Mesendoderm (in vitro differentiated cells): ENCODE measurements around the gene FBH1.
"Not testable (repeated sequence)": the region's sequence is repeated elsewhere in the genome, so short reads cannot be mapped to it uniquely, and the experiment has no call there.

Experiments used
- DNase-seq: peaks from one replicate; pipeline ENCODE4 v3.0.0; 2013
- H2AK5ac ChIP-seq: 2 replicates; pipeline ENCODE4 v1.6.1; 2013; ENCODE audit warnings: low read length, inconsistent platforms
- H2BK120ac ChIP-seq: 2 replicates; pipeline ENCODE4 v1.6.1; 2013; ENCODE audit warnings: low read depth, mild to moderate bottlenecking, low read length, moderate library complexity, mixed read lengths
- H2BK15ac ChIP-seq: replicated peaks from 2 replicates; pipeline ENCODE4 v1.6.1; 2013; ENCODE audit warnings: low read depth, mild to moderate bottlenecking, moderate library complexity
- H2BK5ac ChIP-seq: 2 replicates; pipeline ENCODE4 v1.6.1; 2013; ENCODE audit warnings: low read length, inconsistent platforms
- H3K18ac ChIP-seq: 2 replicates; pipeline ENCODE4 v1.6.1; 2013; ENCODE audit warnings: mild to moderate bottlenecking, low read length, mixed read lengths
- H3K23ac ChIP-seq: one replicate; pipeline ENCODE4 v1.6.1; 2013; ENCODE audit warnings: low read length
- H3K27ac ChIP-seq: 2 replicates; pipeline ENCODE4 v1.5.1; 2013; ENCODE audit warnings: low read depth, mild to moderate bottlenecking, inconsistent platforms, low read length, moderate library complexity
- H3K27me3 ChIP-seq: 2 replicates; pipeline ENCODE4 v1.6.1; 2013; ENCODE audit warnings: low read length, control low read depth, mild to moderate bottlenecking, inconsistent platforms; ENCODE audit not compliant: insufficient read depth, poor library complexity
- H3K36me3 ChIP-seq: 2 replicates; pipeline ENCODE4 v1.6.1; 2013; ENCODE audit warnings: low read length, inconsistent platforms; ENCODE audit not compliant: control insufficient read depth, insufficient read depth
- H3K4ac ChIP-seq: one replicate; pipeline ENCODE4 v1.6.1; 2013; ENCODE audit warnings: low read depth, mild to moderate bottlenecking, low read length, moderate library complexity
- H3K4me1 ChIP-seq: 2 replicates; pipeline ENCODE4 v1.6.1; 2013; ENCODE audit warnings: low read depth, low read length, inconsistent platforms; ENCODE audit not compliant: control insufficient read depth
- H3K4me2 ChIP-seq: 2 replicates; pipeline ENCODE4 v1.6.1; 2013; ENCODE audit warnings: low read length
- H3K4me3 ChIP-seq: 2 replicates; pipeline ENCODE4 v1.5.1; 2013; ENCODE audit warnings: mild to moderate bottlenecking, low read length
- H3K56ac ChIP-seq: one replicate; pipeline ENCODE4 v1.6.1; 2013; ENCODE audit warnings: low read length
- H3K79me1 ChIP-seq: 2 replicates; pipeline ENCODE4 v1.6.1; 2013; ENCODE audit warnings: low read length, inconsistent platforms
- H3K79me2 ChIP-seq: 2 replicates; pipeline ENCODE4 v1.6.1; 2013; ENCODE audit warnings: mild to moderate bottlenecking, low read length; ENCODE audit not compliant: control insufficient read depth, insufficient read depth
- H3K9ac ChIP-seq: 2 replicates; pipeline ENCODE4 v1.6.1; 2013; ENCODE audit warnings: low read length, inconsistent platforms
- H4K5ac ChIP-seq: one replicate; pipeline ENCODE4 v1.6.1; 2013; ENCODE audit warnings: low read length
- H4K8ac ChIP-seq: one replicate; pipeline ENCODE4 v1.6.1; 2013; ENCODE audit warnings: low read depth, mild to moderate bottlenecking, control low read depth, low read length, moderate library complexity
- WGBS: extraction: QIAGEN DNeasy Blood & Tissue Kit; methylation state at CpG from one replicate; pipeline ENCODE4 v1.1.7; 2013; ENCODE audit warnings: low lambda C conversion rate, missing lambda C conversion rate; ENCODE audit not compliant: insufficient coverage; ENCODE audit errors: extremely low coverage; 5-methylcytosine and 5-hydroxymethylcytosine counted together

FBH1 gene

GRCh38 chr10:5962358-5962940 lies 72.4 kb downstream of the FBH1 start:
- not testable (repeated sequence) for H3K4me3 ChIP-seq, H3K9ac ChIP-seq, H2BK15ac ChIP-seq, H3K27ac ChIP-seq, H3K79me1 ChIP-seq, H3K56ac ChIP-seq, H3K27me3 ChIP-seq, H2BK5ac ChIP-seq, H2AK5ac ChIP-seq, H3K18ac ChIP-seq, H3K79me2 ChIP-seq, DNase-seq, H2BK120ac ChIP-seq, H3K4me2 ChIP-seq, H3K4me1 ChIP-seq, H4K5ac ChIP-seq, H3K23ac ChIP-seq, H3K4ac ChIP-seq, H3K36me3 ChIP-seq, H4K8ac ChIP-seq
- WGBS, result no CpG with 5 or more reads among the region's 10 CpGs

DNA sequence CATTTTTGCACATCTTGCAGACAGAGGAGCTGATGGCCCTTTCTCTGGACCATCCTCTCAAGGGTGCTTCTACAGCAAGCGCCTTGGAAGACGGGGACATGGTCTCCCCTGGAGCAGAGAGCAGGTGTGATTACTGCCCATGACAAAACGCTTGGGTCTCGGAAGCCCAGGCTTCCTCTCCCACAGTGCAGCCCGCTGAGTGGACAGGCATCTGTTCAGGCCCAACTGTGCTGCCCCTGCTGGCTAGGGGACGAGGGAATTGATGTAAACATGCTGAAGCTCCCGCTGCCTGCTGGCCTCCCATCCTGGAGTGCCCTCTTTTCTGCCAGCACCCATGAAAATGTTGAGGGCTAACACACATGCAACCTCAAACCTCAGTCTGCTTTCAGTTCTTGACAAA lies 73.0 kb downstream of the FBH1 start:
- Histone ChIP-seq H3K4me1 (no peaks in the 10 kb centered on the region), H3K27me3 (no peaks in the 10 kb centered on the region), H2BK5ac (no peak overlapping the region), H3K23ac (no peak overlapping the region), H3K18ac (no peak overlapping the region), H3K4ac (no peak overlapping the region), H3K4me2 (no peak overlapping the region), H3K79me2 (no peaks in the 10 kb centered on the region), H3K79me1 (no peaks in the 10 kb centered on the region), H2AK5ac (no peak overlapping the region), H4K5ac (no peak overlapping the region), H3K36me3 (no peaks in the 10 kb centered on the region), H4K8ac (no peak overlapping the region), H2BK15ac (no peak overlapping the region), H3K56ac (no peak overlapping the region), H3K4me3 (no peak overlapping the region), H3K27ac (no peak overlapping the region), H2BK120ac (no peak overlapping the region), H3K9ac (no peak overlapping the region)
- DNase-seq, result no peak
- WGBS, result no CpG with 5 or more reads among the region's 7 CpGs

- H3K9ac ChIP-seq, result no peak overlapping the region
- no peak overlapping the region for H2BK120ac ChIP-seq
- H3K18ac ChIP-seq, result no peak overlapping the region
- H3K4ac ChIP-seq, result no peak overlapping the region
- WGBS, result no CpG with 5 or more reads among the region's 10 CpGs
- H3K56ac ChIP-seq, result no peak overlapping the region
- no peaks in the 10 kb centered on the region for H3K79me2 ChIP-seq
- DNase-seq, result no peak
- no peaks in the 10 kb centered on the region for H3K79me1 ChIP-seq
- H2AK5ac ChIP-seq, result no peak overlapping the region
- no peak overlapping the region for H3K23ac ChIP-seq
- no peak overlapping the region for H3K27ac ChIP-seq
- no peak overlapping the region for H2BK15ac ChIP-seq
- no peak overlapping the region for H3K4me3 ChIP-seq
- no peak overlapping the region for H2BK5ac ChIP-seq
- H3K27me3 ChIP-seq, result no peaks in the 10 kb centered on the region
- no peaks in the 10 kb centered on the region for H3K4me1 ChIP-seq
- no peak overlapping the region for H4K5ac ChIP-seq
- H3K36me3 ChIP-seq, result no peaks in the 10 kb centered on the region
- no peak overlapping the region for H4K8ac ChIP-seq
- H3K4me2 ChIP-seq, result no peak overlapping the region
Observed at GRCh38 chr10:5963591-5963990, 73.5 kb downstream of the FBH1 start.

GRCh38 chr10:5964736-5965135 lies 74.7 kb downstream of the FBH1 start:
- Histone ChIP-seq H3K27ac (no peak overlapping the region), H3K79me2 (no peaks in the 10 kb centered on the region), H3K4me1 (no peaks in the 10 kb centered on the region), H3K18ac (no peak overlapping the region), H3K9ac (no peak overlapping the region), H2BK15ac (no peak overlapping the region), H4K5ac (no peak overlapping the region), H3K4me2 (no peak overlapping the region), H4K8ac (no peak overlapping the region), H3K27me3 (no peaks in the 10 kb centered on the region), H3K4ac (no peak overlapping the region), H3K56ac (no peak overlapping the region), H3K4me3 (no peak overlapping the region), H2AK5ac (no peak overlapping the region), H3K23ac (no peak overlapping the region), H3K36me3 (no peaks in the 10 kb centered on the region), H2BK5ac (no peak overlapping the region), H3K79me1 (no peaks in the 10 kb centered on the region), H2BK120ac (no peak overlapping the region)
- no peak for DNase-seq
- no CpG with 5 or more reads among the region's 13 CpGs for WGBS

- Histone ChIP-seq H2BK120ac (no peak overlapping the region), H3K4ac (no peak overlapping the region), H3K4me1 (no peaks in the 10 kb centered on the region), H2BK15ac (no peak overlapping the region), H3K79me2 (no peaks in the 10 kb centered on the region), H3K18ac (no peak overlapping the region), H3K36me3 (no peaks in the 10 kb centered on the region), H2BK5ac (no peak overlapping the region), H3K23ac (no peak overlapping the region), H3K79me1 (no peaks in the 10 kb centered on the region), H3K4me3 (no peak overlapping the region), H4K5ac (no peak overlapping the region), H3K9ac (no peak overlapping the region), H4K8ac (no peak overlapping the region), H3K27me3 (no peaks in the 10 kb centered on the region), H3K56ac (no peak overlapping the region), H2AK5ac (no peak overlapping the region), H3K27ac (no peak overlapping the region), H3K4me2 (no peak overlapping the region)
- DNase-seq, result no peak
- no CpG with 5 or more reads among the region's 8 CpGs for WGBS
Observed at GRCh38 chr10:5965266-5965665, 75.2 kb downstream of the FBH1 start.

GRCh38 chr10:5968037-5968680 lies 78.1 kb downstream of the FBH1 start:
- Histone ChIP-seq H3K56ac (no peak overlapping the region), H2AK5ac (no peak overlapping the region), H3K4me2 (no peak overlapping the region), H2BK15ac (no peak overlapping the region), H3K4me1 (no peaks in the 10 kb centered on the region), H2BK5ac (no peak overlapping the region), H3K27ac (no peak overlapping the region), H4K8ac (no peak overlapping the region), H3K36me3 (no peaks in the 10 kb centered on the region), H3K4ac (no peak overlapping the region), H3K18ac (no peak overlapping the region), H3K27me3 (no peaks in the 10 kb centered on the region), H3K79me2 (no peaks in the 10 kb centered on the region), H3K4me3 (no peak overlapping the region), H2BK120ac (no peak overlapping the region), H3K9ac (no peak overlapping the region), H4K5ac (no peak overlapping the region), H3K23ac (no peak overlapping the region), H3K79me1 (no peaks in the 10 kb centered on the region)
- no CpG with 5 or more reads among the region's 5 CpGs for WGBS
- peak; percentile 72 for DNase-seq
